LNCAP (cell line): ENCODE results near the gene TRMT11.

Experiments
- TF ChIP-seq, protein P1 (sequence below): fragments of 450-650 bp; IDR thresholded peaks from 2 replicates; pipeline ENCODE4 v1.5.1; 2017; ENCODE audit warnings: mild to moderate bottlenecking

The TRMT11 gene

DNA sequence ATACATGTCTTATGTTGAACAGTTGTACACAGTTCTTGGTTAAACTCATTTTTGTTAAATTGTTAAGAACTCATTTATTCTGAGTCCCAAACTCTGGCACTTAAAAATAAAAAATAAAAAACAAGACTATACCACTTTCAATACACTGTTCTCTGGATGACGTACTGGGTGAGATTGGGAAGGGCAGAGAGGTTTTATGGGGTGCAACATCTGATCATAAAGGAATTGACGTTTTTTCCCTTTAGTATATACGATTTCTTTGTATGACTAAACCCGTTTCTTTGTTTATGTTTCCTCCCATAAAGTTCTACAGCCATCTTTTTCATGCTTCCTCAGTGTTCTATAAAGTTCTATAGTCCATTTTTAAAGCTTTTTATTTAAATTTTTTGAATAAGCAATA lies 69.1 kb downstream of the TRMT11 start:
- TF ChIP-seq, protein P1, sequence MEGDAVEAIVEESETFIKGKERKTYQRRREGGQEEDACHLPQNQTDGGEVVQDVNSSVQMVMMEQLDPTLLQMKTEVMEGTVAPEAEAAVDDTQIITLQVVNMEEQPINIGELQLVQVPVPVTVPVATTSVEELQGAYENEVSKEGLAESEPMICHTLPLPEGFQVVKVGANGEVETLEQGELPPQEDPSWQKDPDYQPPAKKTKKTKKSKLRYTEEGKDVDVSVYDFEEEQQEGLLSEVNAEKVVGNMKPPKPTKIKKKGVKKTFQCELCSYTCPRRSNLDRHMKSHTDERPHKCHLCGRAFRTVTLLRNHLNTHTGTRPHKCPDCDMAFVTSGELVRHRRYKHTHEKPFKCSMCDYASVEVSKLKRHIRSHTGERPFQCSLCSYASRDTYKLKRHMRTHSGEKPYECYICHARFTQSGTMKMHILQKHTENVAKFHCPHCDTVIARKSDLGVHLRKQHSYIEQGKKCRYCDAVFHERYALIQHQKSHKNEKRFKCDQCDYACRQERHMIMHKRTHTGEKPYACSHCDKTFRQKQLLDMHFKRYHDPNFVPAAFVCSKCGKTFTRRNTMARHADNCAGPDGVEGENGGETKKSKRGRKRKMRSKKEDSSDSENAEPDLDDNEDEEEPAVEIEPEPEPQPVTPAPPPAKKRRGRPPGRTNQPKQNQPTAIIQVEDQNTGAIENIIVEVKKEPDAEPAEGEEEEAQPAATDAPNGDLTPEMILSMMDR, result no peak

- TF ChIP-seq, protein P1, result no peak
These were observed 70.1 kb downstream of the TRMT11 start for GRCh38 chr6:126056355-126057004.

- TF ChIP-seq, protein P1, result no peak
These were observed 74.1 kb downstream of the TRMT11 start for GRCh38 chr6:126060400-126060799.

DNA sequence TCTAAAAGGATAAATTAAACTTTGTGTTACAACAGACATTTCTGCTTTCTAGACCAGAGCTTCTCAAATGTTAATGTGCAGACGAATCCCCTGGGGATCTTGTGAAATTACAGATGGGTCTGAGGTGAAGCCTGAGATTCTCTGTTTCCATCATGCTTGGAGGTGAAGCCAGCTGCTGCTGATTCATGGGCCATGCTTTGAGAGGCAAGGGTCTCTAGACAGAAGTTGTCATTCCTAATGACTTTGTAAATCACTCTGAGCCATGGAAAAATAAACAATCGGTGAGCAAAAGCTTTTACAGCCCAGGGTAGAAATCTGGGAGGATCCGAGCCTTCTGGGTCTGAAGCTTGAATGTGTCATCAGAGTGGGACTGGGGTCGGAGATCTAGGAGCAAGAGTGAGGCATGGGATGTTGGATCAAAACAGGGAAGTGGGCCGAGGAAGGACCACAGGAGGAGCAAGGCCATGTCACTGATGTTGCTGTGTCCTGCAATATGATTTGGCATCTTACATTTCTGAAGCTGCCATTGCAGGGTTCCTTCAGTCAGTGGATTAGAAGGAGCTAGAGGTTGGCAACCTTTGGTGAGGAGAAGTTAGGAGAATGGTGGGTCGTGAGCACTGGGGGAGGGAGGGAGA lies 77.3 kb downstream of the TRMT11 start:
- TF ChIP-seq, protein P1, result no peak

DNA sequence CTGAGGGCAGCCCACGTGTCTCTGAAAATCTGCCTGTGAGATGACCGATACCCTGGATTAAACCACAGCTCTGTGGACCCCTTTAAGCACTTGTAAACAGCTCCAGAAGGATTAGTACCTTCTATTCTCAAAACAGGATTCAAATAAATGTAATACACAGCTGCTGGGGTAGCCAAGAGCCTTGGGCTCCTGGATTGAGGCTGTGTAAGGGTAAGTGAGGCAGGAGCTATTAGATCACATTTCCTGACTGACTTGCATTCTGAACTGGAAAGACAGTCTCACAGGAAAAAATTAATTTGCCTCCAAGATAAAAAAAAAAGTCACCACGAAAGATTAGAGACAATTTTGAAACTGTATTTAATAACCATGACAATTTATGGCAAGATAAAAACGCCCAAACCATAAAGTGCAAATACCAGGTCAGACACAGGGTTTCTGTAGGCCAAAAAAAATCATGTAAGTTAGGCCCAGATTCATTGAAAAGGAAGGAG lies 78.0 kb downstream of the TRMT11 start:
- TF ChIP-seq, protein P1, result no peak

DNA sequence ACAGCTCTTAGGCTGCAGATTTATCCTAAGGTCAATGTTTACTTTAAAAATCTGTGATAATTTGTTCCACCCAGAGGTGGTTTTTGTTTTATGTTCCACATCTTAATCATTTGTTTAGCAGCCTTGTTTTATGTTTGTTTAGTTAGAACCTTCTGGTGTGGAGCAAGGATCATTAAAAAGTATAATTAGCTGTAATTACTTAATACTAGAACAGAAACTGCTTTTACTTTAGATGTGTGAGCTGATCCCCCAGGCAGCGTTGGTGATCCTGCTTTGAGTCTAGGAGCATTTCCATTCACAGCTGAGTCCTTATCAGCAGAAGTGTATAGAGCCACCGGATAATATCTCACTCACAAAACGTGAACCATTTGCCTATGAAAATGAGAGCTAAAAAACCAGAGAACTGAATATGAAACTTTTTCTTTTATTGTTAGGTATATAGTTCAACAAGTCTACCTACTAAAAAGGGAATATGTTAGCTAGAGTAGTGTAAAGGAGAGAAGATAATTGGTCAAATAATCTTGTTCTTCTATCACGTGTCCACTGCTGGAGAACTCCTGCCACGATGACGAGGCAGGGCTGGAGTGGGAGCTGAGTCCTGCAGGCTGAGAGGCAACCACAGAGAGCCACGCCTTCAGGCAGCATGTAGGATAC lies 78.5 kb downstream of the TRMT11 start:
- TF ChIP-seq, protein P1, result no peak

DNA sequence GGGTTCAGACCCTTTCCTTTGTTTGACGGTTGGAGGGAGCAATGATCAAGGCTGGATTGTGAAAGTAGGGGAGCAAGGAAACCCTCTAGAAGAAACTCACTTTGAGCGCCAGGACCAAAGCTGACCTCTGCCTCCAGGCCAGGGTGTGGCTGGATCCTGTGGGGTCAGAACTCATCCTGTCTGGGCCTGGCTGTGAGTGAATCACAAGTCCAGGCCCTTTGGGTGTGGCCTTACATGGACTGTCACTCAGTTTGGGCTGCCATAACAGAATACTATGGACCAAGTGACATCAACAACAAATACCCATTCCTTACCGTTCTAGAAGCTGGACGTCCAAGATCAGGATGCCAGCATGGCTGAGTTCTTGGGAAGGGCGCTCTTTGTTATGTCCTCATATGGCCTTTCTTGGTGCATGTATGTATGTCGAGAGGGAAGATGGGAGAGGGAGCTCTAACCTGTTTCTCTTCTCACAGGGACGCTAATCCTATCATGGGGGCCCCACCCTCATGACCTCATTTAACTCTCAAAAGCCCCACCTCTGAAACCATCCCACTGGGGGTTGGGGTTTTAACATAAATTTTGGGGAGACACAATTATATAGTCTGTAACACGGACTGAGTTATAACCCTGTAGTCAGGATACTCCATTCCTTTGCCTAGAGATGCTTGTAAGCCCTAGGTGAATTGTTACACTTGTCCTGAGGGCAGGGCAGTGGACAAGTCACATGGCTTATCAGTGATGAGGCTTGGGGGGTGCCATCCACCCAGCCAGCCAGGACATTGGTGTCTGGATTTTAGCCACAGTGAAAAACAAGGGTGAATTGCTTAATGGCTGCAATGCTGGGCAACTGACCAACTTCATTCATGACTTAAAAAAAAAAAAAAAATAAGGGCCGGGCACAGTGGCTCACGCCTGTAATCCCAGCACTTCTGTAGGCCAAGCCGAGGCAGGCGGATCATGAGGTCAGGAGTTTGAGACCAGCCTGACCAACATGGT lies 80.0 kb downstream of the TRMT11 start:
- TF ChIP-seq, protein P1, result no peak
